HG02870 (cell line): ENCODE data around the gene NUP153.
"Not testable (repeated sequence)": the region's sequence is repeated elsewhere in the genome, so short reads cannot be mapped to it uniquely, and the experiment has no call there.

Source experiments
- ATAC-seq: cut with Tn5 transposase; IDR thresholded peaks from one replicate; pipeline ENCODE4 v1.9.1; 2021; ENCODE audit warnings: mild to moderate bottlenecking, moderate library complexity; ENCODE audit not compliant: unreplicated experiment

The NUP153 gene

DNA sequence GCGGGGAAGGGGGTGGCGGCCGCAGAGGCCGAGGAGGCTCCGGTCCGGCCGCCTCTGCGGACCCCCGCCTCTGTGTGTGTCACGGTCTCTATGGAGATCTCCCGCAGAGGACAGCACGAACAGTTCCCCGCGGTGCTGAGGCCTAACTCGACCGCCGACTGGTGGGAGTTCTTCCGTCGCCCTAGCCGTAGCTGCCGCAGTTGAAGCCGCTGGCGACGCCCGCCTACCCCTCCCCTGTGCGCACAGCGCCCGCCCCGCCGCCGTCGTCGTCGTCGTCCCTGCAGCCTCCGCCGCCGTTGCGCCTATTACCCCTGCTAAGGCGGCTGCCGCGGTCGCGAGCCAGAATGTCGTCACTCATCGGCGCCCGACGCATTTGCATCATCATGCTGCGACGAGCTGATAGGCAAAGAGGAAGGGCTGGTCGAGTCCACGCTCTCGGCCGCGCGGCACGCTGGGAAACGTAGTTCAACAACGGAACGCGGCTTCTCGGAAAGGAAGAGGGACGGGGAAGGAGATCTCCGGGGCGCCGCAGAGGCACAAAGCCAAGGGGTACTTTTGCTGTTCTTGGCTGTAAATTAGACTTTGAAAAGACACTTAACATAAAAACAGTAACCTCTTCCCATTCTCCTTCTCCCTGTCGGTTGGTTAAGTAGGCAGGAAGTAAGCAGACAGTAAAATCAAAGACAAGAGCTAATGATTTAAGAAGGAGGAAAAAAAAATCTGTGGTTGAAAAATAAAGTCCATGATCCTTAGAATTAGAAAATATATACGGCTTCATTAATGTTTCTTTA lies at the start of gene NUP153:
TSS of gene NUP153 (minus strand) at position 346 of the 791 bp plus-strand sequence. CDS start 538 bp downstream, outside the sequence.
- peak; percentile 62 for ATAC-seq

GRCh38 chr6:17754254-17754653 lies 47.5 kb upstream of the NUP153 start:
- ATAC-seq: no peak

DNA sequence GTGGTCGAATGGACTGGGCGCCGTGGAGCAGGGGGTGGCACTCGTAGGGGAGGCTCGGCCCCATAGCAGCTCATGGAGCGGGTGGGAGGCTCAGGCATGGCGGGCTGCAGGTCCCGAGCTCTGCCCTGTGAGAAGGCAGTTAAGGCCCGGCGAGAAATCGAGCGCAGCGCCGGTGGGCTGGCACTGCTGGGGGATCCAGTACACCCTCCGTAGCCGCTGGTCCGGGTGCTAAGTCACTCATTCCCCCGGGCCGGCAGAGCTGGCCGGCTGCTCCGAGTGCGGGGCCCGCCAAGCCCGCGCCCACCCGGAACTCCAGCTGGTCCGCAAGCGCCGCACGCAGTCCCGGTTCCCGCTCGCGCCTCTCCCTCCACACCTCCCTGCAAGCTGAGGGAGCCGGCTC lies 38.6 kb upstream of the NUP153 start:
- ATAC-seq: not testable (repeated sequence)

DNA sequence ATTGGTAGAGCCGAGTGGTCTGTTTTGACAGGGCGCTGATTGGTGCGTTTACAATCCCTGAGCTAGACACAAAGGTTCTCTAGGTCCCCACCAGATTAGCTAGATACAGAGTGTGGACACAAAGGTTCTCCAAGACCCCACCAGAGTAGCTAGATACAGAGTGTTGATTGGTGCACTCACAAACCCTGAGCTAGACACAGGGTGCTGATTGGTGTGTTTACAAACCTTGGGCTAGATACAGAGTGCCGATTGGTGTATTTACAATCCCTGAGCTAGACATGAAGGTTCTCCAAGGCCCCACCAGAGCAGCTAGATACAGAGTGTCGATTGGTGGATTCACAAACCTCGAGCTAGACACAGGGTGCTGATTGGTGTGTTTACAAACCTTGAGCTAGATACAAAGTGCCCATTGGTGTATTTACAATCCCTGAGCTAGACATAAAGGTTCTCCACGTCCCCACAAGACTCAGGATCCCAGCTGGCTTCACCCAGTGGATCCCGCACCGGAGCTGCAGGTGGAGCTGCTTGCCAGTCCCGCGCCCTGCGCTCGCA lies 38.1 kb upstream of the NUP153 start:
- ATAC-seq: not testable (repeated sequence)

DNA sequence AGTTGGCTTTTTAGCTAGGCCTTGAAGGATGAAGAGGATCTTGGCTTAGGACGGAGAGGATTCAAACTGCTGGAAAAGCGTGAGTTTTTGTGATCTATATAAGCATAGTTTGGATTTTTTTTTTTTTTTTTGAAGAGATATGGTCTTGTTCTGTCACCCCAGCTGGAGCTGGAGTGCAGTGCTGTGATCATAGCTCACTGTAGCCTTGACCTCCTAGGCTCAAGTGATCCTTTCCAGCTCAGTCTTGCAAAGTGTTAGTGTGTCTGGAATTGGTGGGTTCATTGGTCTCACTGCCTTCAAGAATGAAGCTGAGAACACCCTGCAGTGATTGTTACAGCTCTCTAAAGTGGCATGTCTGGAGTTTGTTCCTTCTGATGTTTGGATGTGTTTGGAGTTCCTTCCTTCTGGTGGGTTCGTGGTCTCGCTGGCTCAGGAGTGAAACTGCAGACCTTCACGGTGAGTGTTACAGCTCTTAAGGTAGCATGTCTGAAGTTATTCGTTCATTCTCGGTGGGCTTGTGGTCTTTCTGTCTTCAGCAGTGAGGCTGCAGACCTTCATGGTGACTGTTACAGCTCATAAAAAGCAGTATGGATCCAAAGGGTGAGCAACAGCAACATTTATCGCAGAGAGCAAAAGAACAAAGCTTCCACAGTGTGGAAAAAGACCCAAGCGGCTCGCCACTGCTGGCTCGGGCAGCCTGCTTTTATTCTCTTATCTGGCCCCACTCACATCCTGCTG lies 37.5 kb upstream of the NUP153 start:
- ATAC-seq: no peak

DNA sequence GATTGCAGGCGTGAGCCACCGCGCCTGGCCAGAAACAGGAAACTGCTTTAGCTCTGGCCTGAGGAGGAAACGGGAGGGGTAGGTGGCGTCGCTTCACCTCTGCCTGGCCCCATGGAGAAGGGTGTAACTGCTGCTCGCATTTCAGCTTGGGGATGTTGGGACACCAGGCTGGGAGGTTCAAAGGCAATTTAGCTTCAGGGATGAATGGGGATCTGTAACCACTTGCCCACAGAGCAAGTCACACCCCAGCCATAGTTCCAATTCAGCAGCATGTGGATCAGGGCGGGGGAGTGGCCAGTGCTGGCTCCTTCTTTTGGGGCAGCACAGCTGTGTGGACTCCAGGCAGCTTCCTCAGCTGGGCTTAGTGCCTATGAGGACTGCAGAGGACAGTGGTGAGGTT lies 34.8 kb upstream of the NUP153 start:
- ATAC-seq: no peak

GRCh38 chr6:17740559-17741220 lies 34.0 kb upstream of the NUP153 start:
- no peak for ATAC-seq

- ATAC-seq: no peak
Observed at GRCh38 chr6:17737704-17738252, 31.1 kb upstream of the NUP153 start.

- not testable (repeated sequence) for ATAC-seq
Observed at GRCh38 chr6:17735311-17735710, 28.6 kb upstream of the NUP153 start.

- ATAC-seq: no peak
Observed at GRCh38 chr6:17730078-17730704, 23.5 kb upstream of the NUP153 start.

GRCh38 chr6:17729223-17730077 lies 22.7 kb upstream of the NUP153 start:
- no peak for ATAC-seq

- ATAC-seq: no peak
Observed at GRCh38 chr6:17728551-17729222, 22.0 kb upstream of the NUP153 start.

- ATAC-seq: no peak
Observed at GRCh38 chr6:17725083-17725482, 18.4 kb upstream of the NUP153 start.

- ATAC-seq: no peak
Observed at GRCh38 chr6:17724341-17724740, 17.6 kb upstream of the NUP153 start.

- no peak for ATAC-seq
Observed at GRCh38 chr6:17721671-17722070, 14.9 kb upstream of the NUP153 start.

DNA sequence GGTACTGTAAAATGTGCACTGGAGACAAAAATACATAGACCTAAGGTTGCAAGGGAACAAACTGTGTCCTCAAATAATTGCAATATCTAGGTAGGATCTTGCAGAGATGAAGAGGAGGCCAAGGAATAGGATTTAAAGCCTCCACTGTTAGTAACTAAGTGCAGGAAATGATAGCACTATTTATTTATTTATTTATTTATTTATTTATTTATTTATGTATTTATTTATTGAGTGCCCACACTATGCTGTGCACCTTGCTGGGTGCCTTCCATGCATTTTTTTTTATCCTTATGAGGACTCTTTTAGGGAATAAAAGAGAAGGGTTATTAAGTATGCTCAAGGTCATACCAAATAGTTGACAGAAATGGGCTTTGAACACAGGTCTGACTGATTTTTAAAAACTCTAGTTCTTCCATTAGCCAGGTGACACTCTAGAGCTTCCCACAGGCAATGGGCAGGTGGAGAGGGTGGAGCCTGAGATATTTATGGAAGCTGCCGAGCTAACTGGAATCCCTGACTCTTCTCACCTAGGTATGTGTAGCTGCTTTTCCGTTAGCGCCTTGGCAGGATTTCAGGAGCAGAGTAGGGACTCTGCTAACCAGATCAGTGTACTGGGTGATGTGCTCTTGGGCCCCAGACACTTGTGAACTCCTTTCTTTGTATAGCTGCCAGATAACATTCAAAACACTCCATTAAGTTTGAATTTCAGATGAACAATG lies 12.8 kb upstream of the NUP153 start:
- ATAC-seq: no peak

DNA sequence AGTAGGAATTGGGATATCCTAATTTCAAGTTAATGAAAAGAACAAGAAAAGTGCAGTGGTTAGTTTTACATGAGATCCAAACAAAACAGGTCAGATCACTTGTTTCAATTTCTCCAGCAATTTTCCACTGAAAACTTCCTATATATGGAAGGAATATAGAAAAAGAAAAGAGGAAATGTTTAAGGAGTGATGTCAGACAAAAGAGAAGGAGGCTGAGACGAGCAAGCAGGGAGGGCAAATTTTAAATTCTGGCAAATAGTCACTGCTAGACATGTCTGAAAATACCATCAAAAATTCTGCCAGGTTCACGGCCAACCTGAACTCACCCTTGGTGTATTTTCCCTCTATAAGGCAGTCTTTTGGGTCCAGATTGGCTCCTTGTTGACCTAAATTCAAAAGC lies 9.5 kb upstream of the NUP153 start:
- no peak for ATAC-seq
